ENCODE results near the gene ERC2.

- no peak for TF ChIP-seq EZH2phosphoT487 (conservative IDR thresholded peaks at IDR 0.05; ENCODE audit: low read length)
- no peak for TF ChIP-seq CTCF (IDR thresholded peaks at IDR 0.05; ENCODE audit: insufficient read depth, low read length, poor library complexity, severe bottlenecking)
Measured at GRCh38 chr3:55514962-55515361, 953.3 kb downstream of the ERC2 start.

Data from SU-DHL-6 (cell line).